Activated gamma-delta T cell treated with Interleukin-2 at 50 U/mL for 16 hours (primary cell): ENCODE results near the gene LCN9.

Experiments
- DNase-seq: peaks from one replicate; pipeline ENCODE4 v3.0.0-alpha.2; 2020

LCN9 gene

DNA sequence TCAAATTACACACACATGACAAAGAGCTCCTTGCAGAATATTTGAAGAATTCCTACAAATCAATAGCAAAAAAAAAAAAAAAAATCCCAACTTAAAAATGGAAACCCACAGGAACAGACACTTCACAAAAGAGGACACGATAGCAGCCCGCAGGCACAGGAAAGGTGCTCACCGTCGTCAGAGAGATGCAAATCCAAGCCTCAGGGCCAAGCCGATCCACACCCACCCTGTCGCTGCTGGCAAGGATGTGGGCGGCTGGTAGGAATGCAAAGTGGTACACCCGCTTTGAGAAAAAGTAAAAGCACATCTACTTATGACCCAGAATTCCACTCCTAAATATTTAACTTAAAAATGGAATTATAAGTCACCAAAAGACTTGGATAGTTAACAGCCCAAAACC lies 10.8 kb downstream of the LCN9 start:
- DNase-seq = no peak

DNA sequence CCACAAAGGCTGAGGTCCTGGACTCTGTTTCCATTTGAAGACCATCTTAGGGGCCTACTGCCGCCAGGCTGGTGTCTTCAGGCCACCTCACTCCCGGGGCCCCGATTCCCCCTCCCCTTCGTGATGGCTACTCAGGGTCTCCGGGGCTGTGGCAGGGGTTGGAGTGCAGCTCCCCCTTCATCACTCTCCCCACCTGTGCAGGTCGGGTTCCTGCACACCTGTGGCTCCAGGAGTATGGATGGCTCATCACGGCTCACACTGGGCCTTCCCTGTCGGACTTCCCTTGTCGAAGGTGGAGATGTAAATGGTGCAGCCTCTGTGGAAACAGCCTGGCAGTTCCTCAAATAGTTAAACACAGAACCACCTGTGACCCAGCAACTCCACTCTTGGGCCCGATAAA lies 11.9 kb downstream of the LCN9 start:
- DNase-seq = no peak

DNA sequence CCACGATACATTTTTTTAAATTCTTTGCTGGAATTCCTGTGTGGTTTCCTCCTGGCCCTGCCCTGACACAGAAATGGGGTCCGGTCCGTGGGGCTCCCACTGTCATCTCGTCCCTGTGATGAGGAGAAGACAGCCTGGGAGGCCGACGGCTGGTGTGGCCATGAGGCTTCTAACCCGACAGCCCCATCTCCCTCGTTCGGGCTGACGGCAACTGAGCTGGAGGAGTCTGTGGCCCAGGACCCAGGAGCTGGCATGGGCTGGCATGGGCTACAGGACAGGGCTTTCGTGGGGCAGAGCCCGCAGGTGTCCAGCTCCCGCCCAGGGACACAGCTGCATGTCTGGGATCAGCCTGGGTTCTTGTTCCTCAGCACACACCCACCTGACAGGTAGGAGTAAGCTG lies 13.8 kb downstream of the LCN9 start:
- no peak for DNase-seq

DNA sequence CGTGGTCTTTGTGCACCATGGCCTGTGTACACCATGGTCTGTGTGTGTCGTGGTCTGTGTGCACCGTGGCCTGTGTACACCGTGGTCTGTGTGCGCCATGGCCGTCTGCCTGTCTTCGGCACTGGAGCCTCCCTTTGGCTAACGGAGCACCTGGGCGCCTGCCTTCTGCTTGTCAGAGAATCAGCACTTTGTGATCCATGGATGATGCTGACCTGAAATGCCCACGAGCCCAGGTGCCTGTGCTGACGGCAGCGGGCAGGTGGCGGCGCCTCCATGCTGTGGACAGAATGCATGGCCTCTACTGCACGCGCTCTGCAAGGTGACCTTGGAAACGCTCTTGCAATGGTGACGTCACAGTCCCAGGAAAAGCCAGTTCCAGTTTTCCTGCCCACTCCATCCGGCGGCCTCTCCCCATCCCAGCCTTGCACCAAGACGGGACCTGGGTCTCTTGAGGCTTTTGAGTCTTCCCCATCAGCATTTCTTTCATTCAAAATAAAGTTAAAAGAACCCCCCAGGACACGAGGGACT lies 14.6 kb downstream of the LCN9 start:
- no peak for DNase-seq

DNA sequence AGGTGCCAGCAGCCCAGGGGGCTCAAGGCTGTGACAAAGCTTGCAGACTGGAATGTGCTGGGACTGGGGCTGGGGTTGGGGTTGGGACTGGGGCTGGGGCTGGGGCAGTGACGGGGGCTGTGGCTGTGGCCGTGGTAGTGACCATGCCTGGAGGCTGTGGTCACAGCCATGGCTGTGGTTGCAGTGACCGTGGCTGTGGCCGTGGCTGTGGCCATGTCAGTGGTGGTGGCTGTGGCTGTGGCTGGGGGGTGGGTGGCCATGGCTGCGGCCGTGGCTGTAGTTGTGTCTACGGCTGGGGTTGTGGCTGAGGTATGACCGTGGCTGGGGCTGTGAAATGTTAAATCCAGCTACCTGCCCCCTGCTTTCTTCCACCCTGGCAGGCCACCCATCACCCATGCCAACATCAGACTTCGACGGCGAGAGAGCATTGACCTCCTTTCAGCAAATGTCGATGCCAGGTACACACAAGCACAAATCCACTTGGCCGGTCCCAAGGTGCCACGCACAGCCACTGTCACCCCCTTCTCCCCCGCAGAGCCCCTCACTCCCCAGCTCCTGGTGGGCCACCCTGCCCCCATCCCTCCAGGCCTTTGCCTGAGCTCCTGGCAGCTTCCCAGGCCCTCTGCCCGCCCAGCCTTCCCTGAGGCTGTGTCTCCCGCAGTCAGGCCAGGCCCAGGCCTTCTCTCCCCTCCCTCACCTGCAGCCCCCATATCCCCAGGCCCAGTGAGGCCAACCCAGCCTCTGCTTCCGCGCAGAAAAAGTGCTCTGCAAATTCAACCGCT lies 15.3 kb downstream of the LCN9 start:
- DNase-seq = no peak

DNA sequence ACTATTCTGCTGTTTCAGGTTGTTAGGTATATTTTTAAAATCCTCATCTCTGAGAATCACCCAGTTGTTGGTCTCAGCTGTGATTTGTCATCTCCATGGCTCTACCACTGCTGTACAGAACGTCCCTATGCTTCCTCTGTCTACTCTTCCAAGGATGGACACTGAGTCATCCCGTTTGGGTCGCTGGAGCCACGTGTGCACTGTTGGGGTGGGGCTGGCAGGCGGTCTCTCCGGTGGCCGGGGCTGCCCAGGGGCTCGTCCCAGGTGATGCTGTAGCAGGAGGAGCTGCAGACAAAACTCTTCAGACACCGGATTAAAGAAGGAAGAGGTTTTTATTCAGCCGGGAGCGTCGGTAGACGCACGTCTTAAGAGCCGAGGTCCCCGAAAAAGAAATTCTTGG lies 16.9 kb downstream of the LCN9 start:
- DNase-seq = no peak

DNA sequence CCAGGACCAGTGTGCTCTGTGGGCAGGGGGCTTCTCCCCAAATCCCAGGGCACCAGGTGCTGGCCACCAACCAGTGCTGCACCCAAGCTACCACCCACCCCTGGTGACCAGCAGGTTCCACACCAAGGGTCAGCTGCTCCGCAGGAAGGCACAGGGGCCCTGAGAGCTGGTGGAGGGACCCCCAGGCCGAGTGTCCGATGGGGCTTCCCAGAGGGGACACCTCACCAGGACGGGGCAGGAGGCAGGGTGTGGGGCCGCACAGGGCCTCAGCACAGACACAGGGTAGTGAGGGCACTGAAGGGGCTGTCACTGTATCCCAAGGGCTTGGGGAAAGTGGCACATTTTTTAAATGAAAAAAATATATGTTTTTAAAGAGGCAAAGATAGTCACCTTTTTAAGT lies 18.1 kb downstream of the LCN9 start:
- DNase-seq = no peak

DNA sequence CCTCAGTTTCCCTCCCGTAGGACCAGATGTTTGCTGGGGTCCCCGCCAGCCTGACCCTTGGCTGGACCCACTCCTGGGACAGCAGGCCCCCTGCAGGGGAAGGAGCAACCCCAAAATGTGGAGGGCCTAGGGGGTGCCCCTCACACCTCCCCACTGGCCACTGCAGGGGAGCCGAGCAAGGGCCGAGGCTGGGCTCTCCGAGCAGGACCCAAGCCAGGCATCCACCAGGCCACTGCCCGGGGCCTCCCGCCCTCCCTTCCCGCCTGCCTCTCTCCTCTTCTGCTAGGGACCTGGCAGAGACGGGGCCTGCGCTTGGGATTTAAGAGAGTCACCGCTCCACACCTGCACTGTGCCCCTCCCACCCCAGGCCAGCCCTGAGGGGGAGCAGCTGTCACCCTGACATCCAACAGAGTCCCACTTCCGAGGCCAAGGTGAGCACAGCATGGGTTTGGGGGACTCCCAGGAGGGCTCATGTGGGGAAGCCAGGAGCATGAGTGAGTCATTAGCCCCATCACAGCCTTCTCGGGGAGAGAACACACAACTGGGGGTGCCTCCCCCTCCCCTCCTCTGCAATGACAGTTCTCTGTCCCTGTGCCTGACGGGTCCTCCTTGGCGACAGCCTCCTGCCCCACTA lies 20.4 kb downstream of the LCN9 start:
- DNase-seq = no peak

DNA sequence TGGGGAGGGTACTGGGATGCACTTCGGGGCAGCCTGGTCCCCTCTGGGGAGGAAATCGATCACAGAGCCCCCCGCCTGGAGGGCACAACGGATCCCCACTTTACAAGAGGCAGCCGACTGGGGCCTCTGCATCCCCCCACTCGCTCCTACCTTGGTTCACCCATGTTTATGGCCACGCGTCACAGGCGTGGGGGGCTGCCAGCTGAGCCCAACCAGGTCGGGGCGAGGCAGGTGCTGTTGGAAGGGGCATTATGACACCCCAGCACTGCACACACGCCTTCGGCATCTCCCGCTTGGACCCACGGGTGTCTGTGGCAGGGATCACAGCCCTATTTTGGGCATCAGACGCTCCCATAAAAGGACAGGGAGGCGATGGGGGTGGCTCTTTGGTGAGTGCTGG lies 21.6 kb downstream of the LCN9 start:
- DNase-seq = no peak

DNA sequence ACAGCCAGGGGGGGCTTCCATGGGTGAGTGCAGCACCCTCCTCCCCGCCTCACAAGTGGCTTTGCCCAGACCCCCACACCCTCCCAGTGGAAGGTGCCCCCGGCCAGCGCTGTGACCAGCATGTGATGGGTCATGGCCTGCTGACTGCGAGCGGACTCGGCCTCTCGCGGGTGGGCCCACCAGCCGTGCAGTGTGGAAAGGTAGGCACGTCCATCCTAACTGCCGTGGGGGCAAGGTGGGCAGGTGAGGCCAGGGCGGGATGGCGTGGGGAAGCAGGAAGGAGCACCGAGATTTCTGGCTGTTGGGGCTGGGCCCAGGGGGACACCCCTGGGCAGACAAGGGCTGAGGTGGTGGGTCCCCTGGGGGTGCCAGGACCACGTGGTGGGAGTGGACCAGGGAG lies 24.1 kb downstream of the LCN9 start:
- no peak for DNase-seq

DNA sequence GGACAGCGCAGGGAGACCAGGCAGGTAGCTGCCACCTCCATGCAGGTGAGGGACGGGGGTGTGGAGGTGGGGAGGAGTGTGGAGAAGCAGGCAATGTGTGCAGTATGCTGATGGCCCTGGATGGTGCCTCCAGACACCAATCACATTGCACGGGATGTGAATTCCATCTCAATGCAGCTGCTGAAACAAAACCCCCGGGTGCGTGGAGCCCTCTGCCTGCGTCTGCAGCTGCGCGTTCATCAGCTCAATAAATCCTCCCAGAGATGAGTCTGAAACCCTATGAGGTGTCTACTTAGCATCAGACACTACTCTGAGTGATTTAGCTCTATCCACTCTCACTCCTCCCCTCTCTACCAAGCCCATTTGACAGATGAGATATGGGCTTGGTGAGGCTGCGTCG lies 25.9 kb downstream of the LCN9 start:
- no peak for DNase-seq

DNA sequence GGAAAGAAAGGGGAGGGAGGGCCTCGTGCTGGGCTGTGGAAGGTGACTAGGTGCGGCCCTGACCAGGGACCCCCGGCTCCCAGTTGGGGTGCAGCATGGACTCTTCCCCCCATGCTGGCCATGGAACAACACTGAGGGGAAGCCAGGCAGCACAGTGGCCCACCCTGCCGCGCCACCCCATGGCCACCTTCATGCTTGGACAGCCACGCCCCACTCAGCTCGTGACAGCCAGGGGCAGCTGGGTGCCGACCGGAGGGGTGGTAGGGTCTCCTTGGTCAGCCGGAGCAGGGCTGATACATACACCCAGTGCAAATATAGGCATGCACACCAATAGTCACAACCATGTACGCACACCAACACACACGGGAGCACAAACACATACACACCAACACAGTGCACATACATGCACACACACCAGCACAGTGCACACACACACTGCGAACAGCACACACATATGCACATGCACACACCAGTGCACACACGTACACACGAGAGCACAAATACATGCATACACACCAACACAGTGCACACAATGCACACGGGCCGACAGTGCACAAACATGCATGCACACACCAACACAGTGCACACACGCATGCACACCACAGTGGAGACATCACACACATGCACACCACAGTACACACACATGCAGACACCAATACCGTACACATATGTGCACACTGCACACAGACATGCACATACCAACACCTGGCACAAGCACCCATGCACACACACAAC lies 27.9 kb downstream of the LCN9 start:
- DNase-seq = no peak

DNA sequence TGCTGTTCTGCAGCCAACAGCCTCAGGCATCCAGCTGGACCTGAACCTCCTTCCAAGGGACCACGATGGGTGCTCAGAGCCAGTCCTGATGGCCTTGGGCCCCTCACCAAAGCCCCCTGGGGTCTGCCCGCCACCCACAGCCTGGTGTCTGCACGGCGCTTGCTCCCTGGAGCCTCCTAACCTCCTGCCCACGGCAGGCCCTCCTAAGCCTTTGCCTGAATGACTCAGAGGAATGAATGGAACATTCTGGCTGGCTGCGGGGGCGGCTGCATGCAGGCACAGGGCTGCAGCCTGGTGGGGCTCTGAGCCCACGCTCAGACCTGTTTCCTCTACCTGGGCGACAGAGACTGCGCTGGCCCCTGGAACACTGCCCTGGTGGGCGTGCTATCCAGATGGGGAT lies 29.3 kb downstream of the LCN9 start:
- DNase-seq = no peak

DNA sequence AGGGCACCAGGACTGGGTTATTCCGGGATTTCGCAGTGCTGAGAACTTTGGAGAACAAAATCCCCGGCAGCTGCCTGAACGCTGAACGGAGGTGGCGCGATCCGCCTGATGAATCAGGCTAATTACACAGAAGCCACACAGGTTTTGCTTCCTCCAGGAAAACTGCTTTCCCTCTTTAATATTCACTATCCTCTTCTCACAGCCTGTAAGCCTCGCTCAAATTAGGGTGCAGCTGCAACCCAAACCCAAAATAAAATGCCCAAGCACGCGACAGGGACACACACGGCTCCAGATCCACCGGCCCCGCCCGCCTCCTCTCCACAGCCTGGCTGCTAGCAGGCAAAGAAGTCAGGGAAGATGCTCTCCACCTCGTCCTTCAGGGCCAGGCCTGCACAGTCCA lies 30.2 kb downstream of the LCN9 start:
- DNase-seq = no peak

DNA sequence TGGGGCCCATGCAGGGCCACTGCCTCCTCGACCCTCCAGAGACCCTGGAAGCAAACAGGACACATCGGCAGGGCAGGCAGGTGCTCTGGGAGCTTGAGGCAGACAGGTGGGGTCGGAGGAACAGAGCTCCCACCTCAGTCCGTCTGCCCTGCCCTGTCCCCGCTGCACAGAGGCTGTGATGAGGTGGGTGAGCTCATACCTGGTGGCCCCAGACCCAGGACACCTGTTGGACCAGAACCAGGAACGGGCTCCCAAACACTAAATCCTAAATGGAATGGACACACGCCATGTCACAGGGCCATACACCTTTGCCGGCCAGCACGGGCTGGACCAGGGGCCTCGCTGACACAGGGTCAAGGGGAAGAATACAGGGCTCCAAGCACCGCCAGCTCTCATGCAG lies 30.7 kb downstream of the LCN9 start:
- no peak for DNase-seq

DNA sequence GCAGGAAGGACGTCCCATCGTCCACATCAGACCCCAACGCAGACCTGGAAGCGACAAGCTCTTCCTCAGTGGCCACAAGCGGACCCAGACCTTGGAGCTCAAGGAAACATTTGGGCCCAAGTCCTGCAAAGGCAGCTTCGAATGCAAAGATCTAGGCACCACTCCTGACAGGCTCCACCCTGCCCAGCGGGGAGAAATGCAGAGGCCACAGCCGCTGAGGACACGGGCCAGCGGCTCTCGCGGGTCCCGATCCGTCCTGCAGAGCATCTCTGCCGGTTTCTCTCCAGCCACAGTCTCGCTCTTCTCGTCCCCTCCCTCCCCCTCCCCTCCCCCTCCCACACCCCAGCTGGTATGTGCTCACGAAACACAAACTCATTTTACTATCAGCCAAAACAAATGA lies 31.3 kb downstream of the LCN9 start:
- DNase-seq = no peak

DNA sequence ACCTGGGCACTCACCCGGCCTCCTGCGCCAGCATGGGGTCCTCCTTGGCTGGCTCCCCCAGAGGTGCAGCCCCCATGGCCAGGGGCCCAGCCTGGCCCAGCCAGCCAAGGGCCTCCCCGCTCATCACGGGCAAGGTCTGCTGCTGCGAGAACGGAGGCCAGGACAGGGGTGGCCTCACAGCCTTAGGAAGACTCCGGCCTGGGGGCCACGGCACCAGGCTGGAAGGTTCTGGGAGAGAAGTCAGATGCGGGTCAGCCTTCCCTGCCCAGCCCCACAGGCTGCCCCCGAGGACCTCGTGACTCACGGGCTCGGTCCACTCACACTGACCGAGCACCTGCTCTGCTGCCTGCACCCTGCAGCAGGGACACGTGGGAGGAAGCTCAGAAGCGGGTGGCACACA lies 31.9 kb downstream of the LCN9 start:
- DNase-seq = no peak

DNA sequence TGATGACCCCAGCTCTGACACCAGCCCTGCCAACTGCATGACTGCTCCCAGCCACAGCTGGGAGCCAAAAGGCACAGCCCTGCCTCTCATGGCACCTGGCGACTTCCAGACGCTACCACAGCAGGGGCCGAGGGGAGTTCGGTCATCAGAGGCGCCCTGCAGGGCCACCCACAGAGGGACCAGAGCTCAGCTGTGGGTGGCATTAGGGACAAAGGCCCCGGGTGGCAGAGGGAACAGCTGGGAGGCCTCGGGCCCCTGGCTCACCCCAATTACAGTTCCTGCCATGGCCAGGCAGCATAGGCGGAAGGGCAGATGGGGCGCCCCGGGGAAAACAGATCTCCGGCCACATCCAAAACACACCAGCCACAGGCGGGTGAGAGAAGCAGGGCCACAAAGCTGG lies 32.5 kb downstream of the LCN9 start:
- no peak for DNase-seq

DNA sequence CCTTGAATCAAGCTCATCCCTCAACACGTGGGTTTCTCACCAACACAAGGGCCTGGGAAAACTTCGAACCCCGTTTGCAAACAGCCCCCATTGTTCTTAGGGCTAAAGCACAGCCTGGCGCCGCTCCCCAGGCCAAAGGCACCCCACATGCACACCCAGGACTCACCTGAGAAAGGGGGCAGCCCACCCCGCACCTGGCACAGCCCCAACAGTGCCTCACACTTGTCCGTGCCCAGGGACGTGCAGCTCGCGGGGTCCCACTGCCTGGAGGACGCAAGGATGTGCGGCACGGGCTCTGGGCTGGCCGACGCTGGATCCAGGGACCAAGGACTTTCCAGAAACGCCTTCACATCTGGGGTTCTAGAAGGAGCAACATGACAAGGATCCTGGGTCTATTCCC lies 33.3 kb downstream of the LCN9 start:
- DNase-seq = no peak

DNA sequence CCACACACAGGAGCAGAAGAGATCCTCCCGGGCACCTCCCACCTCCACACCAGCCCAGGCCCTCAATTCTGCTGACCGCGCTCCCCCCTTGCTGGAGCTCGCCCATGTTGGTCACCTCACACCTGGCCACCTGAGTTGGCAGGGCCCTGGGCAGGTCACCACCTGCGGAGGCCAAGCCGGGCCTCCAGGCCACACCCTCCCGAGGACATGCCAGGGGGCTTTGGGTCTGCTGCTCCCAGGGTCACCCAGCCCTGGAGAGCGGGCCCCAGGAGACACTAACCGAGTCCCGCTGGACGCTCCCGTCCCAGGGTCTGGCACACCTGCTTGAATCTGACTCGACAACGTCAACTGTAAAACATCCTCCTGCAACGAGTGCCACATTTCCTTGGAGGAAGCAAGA lies 34.1 kb downstream of the LCN9 start:
- no peak for DNase-seq

DNA sequence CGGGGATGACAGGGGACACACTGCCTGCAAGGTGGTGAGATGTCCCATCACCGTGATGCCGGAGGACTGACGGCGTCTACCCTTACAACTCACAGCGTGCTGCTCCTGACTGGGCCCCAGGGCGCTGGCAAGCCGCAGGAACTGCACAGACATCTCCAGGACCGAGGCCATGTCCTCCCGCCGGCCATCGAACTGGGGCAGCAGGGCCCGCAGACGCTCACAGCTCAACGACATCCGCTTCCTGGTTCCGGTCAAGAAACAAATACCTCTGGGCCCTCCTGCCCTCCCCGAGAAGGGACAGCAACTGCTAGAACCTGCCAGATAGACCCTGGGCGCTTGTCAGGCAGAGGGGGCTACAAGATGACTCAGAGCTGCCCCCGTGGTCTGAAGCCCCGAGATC lies 35.1 kb downstream of the LCN9 start:
- no peak for DNase-seq

DNA sequence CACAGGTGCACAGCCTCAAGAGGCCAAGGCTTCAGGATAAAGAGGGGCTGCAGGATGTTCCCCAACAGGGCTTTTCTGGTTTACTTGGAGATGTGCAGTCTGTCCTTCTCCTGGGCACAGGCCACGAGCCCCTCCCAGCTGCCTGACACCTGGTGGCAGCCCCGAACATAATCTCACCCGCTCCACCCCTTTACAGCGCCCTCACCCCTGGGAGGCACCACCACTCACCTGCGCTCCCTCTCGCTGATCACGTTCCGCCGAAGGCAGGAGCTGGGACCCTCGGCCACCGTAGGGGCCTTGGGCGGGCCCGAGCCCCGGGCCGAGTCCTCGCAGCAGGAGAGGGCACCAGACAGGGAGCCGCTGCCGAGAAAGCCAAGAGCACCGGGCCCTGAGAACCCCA lies 35.7 kb downstream of the LCN9 start:
- DNase-seq = no peak

DNA sequence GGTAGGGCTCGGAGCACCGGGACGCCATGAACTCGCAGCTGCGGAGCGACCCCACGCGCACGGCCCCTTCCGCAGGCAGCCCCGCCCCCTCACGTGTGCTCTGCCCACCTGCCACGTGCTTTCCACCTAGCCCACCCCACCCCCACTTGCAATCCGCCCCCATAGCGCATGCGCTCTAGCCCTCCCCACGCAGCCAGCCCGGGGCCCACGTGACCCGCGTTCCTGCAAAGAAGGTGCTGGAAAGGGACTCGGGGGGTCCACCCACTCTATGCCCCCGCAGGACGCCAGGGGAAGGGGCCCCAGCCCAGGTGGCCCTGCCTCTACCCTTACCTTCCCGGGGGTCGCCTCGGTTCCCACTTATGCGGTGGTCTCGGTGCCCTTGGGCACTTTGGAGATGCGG lies 36.3 kb downstream of the LCN9 start, which contains the start of gene SOHLH1:
Gene SOHLH1, minus strand, starts transcription at position 42 of the 400 bp plus-strand sequence. Its CDS starts 14 bp downstream, at position 28.
- no peak for DNase-seq

DNA sequence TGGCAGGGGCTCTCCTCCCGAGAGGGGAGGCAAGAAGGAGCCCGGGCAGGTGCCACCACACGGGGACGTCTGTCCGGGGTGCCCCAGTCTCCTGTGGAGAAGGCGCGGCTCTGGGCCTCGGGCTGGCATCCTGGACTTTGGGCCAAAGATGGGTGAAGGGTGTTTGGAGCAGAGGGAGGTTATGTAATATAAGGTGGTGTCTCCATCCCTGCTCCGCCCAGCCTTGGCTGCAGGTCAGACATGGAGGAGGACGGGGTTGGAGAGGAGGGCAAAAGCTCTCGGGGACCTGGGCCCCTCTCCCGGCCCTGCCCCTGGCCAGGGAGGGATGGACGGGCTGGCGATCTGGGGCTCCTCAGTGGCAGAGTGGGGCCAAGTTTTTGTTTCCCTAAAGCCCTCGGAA lies 37.4 kb downstream of the LCN9 start:
- DNase-seq = no peak
